ENCODE data around the gene CAP1. TPM values are rescaled to one million over a fixed set of nuclear protein-coding genes. Genes with fewer than 3 reads are reported as not detected.

The CAP1 gene
- total and polyA plus RNA-seq, 2 of the 13 experiments (the other 11 are each of a cell fraction or from before 2014, with no cell fraction given): 174 to 195 TPM

- Histone ChIP-seq H3K36me3 (replicated peaks in 1 of 2; ENCODE audit: control insufficient read depth in 1 of 2, insufficient read depth in 2 of 2, low read length in 2 of 2) (no peaks in the 10 kb centered on the region), H4K20me1 (ENCODE audit: insufficient read depth, low read length) (no peaks in the 10 kb centered on the region), H3K4me1 (ENCODE audit: insufficient read depth, low read length) (no peaks in the 10 kb centered on the region), H3K79me2 (ENCODE audit: insufficient read depth, low read length) (no peaks in the 10 kb centered on the region), H3K9ac (ENCODE audit: insufficient read depth, low read depth, low read length) (no peak overlapping the region), H3K9me3 (ENCODE audit: low read length) (peaks cover 7% of the 10 kb centered on the region), H3K4me3 (replicated peaks in 1 of 3; ENCODE audit: insufficient read depth in 1 of 3, low read depth in 2 of 3, low read length in 3 of 3) (no peak overlapping the region), H3K4me2 (ENCODE audit: low read depth, low read length) (no peak overlapping the region), H3K27ac (ENCODE audit: extremely low read length, insufficient read depth, low read length) (no peak overlapping the region), H2AFZ (ENCODE audit: low read length) (no peak overlapping the region), H3K27me3 (ENCODE audit: control insufficient read depth in 1 of 2, insufficient read depth in 2 of 2, low read length in 2 of 2) (no peaks in the 10 kb centered on the region)
- in situ Hi-C loops (cut with HindIII; ENCODE audit: extremely low pct_ligation_motif_present, low pct_unique_long_range_greater_than_20kb): no loop called here
- intact Hi-C loops (cut with micrococcal nuclease; ENCODE audit: unreplicated experiment): no loop called here
- no peak for TF ChIP-seq CEBPG (CRISPR knock-in tag; IDR thresholded peaks at IDR 0.05)
- TF ChIP-seq ZBTB3 (CRISPR knock-in tag; IDR thresholded peaks at IDR 0.05; ENCODE audit: borderline replicate concordance, low read depth): no peak
- TF ChIP-seq ZNF781 (CRISPR knock-in tag; IDR thresholded peaks at IDR 0.05; ENCODE audit: borderline replicate concordance, not compliant biosample characterization): no peak
- TF ChIP-seq, protein P1, sequence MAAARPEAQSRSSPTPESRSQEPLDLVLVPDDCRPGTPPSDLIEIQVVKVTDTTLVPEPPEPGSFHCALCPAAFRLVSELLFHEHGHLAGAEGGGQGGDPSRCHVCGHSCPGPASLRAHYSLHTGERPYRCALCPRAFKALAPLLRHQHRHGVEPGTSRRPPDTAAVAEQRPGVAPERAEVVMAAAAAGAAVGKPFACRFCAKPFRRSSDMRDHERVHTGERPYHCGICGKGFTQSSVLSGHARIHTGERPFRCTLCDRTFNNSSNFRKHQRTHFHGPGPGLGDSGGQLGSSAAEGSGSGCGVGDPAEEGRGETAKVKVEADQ (CRISPR knock-in tag; IDR thresholded peaks at IDR 0.05; ENCODE audit: borderline replicate concordance): no peak
- TF ChIP-seq, protein P2, sequence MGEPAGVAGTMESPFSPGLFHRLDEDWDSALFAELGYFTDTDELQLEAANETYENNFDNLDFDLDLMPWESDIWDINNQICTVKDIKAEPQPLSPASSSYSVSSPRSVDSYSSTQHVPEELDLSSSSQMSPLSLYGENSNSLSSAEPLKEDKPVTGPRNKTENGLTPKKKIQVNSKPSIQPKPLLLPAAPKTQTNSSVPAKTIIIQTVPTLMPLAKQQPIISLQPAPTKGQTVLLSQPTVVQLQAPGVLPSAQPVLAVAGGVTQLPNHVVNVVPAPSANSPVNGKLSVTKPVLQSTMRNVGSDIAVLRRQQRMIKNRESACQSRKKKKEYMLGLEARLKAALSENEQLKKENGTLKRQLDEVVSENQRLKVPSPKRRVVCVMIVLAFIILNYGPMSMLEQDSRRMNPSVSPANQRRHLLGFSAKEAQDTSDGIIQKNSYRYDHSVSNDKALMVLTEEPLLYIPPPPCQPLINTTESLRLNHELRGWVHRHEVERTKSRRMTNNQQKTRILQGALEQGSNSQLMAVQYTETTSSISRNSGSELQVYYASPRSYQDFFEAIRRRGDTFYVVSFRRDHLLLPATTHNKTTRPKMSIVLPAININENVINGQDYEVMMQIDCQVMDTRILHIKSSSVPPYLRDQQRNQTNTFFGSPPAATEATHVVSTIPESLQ (CRISPR knock-in tag; conservative IDR thresholded peaks at IDR 0.05): no peak
- no TSS peak for BruUV-seq (replicated peaks)
- ChIA-PET POLR2A (no interaction called here), CTCF (ENCODE audit: low intra/inter-chr PET ratio, low total read pairs) (no interaction called here)
- FAIRE-seq: no peak
- no peak for DNase-seq (ENCODE audit: low spot score)
- 17% methylated on average over 4 of the region's 4 CpGs for WGBS (ENCODE audit: low lambda C conversion rate)
- ATAC-seq: no peak
Observed at GRCh38 chr1:40023379-40023944, 17.1 kb upstream of the CAP1 start.
